Mesendoderm (in vitro differentiated cells): Measurements from ENCODE around the gene IFT57.

ENCODE experiments used
- DNase-seq: peaks from one replicate; pipeline ENCODE4 v3.0.0; 2013
- H2AK5ac ChIP-seq: 2 replicates; pipeline ENCODE4 v1.6.1; 2013; ENCODE audit warnings: low read length, inconsistent platforms
- H2BK120ac ChIP-seq: 2 replicates; pipeline ENCODE4 v1.6.1; 2013; ENCODE audit warnings: low read depth, mild to moderate bottlenecking, low read length, moderate library complexity, mixed read lengths
- H2BK15ac ChIP-seq: replicated peaks from 2 replicates; pipeline ENCODE4 v1.6.1; 2013; ENCODE audit warnings: low read depth, mild to moderate bottlenecking, moderate library complexity
- H2BK5ac ChIP-seq: 2 replicates; pipeline ENCODE4 v1.6.1; 2013; ENCODE audit warnings: low read length, inconsistent platforms
- H3K18ac ChIP-seq: 2 replicates; pipeline ENCODE4 v1.6.1; 2013; ENCODE audit warnings: mild to moderate bottlenecking, low read length, mixed read lengths
- H3K23ac ChIP-seq: one replicate; pipeline ENCODE4 v1.6.1; 2013; ENCODE audit warnings: low read length
- H3K27ac ChIP-seq: 2 replicates; pipeline ENCODE4 v1.5.1; 2013; ENCODE audit warnings: low read depth, mild to moderate bottlenecking, inconsistent platforms, low read length, moderate library complexity
- H3K27me3 ChIP-seq: 2 replicates; pipeline ENCODE4 v1.6.1; 2013; ENCODE audit warnings: low read length, control low read depth, mild to moderate bottlenecking, inconsistent platforms; ENCODE audit not compliant: insufficient read depth, poor library complexity
- H3K36me3 ChIP-seq: 2 replicates; pipeline ENCODE4 v1.6.1; 2013; ENCODE audit warnings: low read length, inconsistent platforms; ENCODE audit not compliant: control insufficient read depth, insufficient read depth
- H3K4ac ChIP-seq: one replicate; pipeline ENCODE4 v1.6.1; 2013; ENCODE audit warnings: low read depth, mild to moderate bottlenecking, low read length, moderate library complexity
- H3K4me1 ChIP-seq: 2 replicates; pipeline ENCODE4 v1.6.1; 2013; ENCODE audit warnings: low read depth, low read length, inconsistent platforms; ENCODE audit not compliant: control insufficient read depth
- H3K4me2 ChIP-seq: 2 replicates; pipeline ENCODE4 v1.6.1; 2013; ENCODE audit warnings: low read length
- H3K4me3 ChIP-seq: 2 replicates; pipeline ENCODE4 v1.5.1; 2013; ENCODE audit warnings: mild to moderate bottlenecking, low read length
- H3K56ac ChIP-seq: one replicate; pipeline ENCODE4 v1.6.1; 2013; ENCODE audit warnings: low read length
- H3K79me1 ChIP-seq: 2 replicates; pipeline ENCODE4 v1.6.1; 2013; ENCODE audit warnings: low read length, inconsistent platforms
- H3K79me2 ChIP-seq: 2 replicates; pipeline ENCODE4 v1.6.1; 2013; ENCODE audit warnings: mild to moderate bottlenecking, low read length; ENCODE audit not compliant: control insufficient read depth, insufficient read depth
- H3K9ac ChIP-seq: 2 replicates; pipeline ENCODE4 v1.6.1; 2013; ENCODE audit warnings: low read length, inconsistent platforms
- H4K5ac ChIP-seq: one replicate; pipeline ENCODE4 v1.6.1; 2013; ENCODE audit warnings: low read length
- H4K8ac ChIP-seq: one replicate; pipeline ENCODE4 v1.6.1; 2013; ENCODE audit warnings: low read depth, mild to moderate bottlenecking, control low read depth, low read length, moderate library complexity
- WGBS: extraction: QIAGEN DNeasy Blood & Tissue Kit; methylation state at CpG from one replicate; pipeline ENCODE4 v1.1.7; 2013; ENCODE audit warnings: low lambda C conversion rate, missing lambda C conversion rate; ENCODE audit not compliant: insufficient coverage; ENCODE audit errors: extremely low coverage; 5-methylcytosine and 5-hydroxymethylcytosine counted together

The IFT57 gene

DNA sequence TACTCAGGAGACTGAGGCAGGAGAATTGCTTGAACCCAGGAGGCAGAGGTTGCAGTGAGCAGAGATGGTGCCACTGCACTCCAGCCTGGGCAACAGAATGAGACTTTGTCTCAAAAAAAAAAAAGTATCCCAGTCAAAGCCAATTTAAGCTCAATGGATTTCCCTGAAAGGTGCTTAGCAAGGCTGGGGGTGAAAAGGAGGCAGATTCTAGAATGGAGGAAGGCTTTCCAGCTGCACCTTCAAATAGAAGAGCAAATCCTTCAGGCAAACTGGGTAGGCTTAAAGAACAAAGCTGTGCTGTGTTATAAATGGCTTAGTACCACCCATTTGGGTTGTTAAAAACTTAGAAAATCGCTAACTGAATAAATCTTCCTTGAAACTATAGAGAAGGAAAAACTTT lies 3.0 kb upstream of the IFT57 start:
- H3K4ac ChIP-seq, result no peak overlapping the region
- H3K36me3 ChIP-seq, result no peaks in the 10 kb centered on the region
- no peak overlapping the region for H4K5ac ChIP-seq
- no peaks in the 10 kb centered on the region for H3K27me3 ChIP-seq
- no peak overlapping the region for H3K4me2 ChIP-seq
- no peak overlapping the region for H2AK5ac ChIP-seq
- H3K4me3 ChIP-seq, result no peak overlapping the region
- no peak overlapping the region for H2BK5ac ChIP-seq
- H3K27ac ChIP-seq, result no peak overlapping the region
- no peak overlapping the region for H3K9ac ChIP-seq
- H2BK120ac ChIP-seq, result no peak overlapping the region
- H3K79me1 ChIP-seq, result no peaks in the 10 kb centered on the region
- WGBS, result no CpG with 5 or more reads among the region's 1 CpG
- H2BK15ac ChIP-seq, result no peak overlapping the region
- no peaks in the 10 kb centered on the region for H3K79me2 ChIP-seq
- H3K56ac ChIP-seq, result no peak overlapping the region
- DNase-seq, result no peak
- no peak overlapping the region for H3K18ac ChIP-seq
- H3K23ac ChIP-seq, result no peak overlapping the region
- no peaks in the 10 kb centered on the region for H3K4me1 ChIP-seq
- no peak overlapping the region for H4K8ac ChIP-seq

GRCh38 chr3:108223928-108224327 lies 1.7 kb upstream of the IFT57 start:
- Histone ChIP-seq H3K4ac (no peak overlapping the region), H3K18ac (no peak overlapping the region), H2AK5ac (no peak overlapping the region), H3K23ac (no peak overlapping the region), H4K8ac (no peak overlapping the region), H3K9ac (no peak overlapping the region), H3K4me2 (no peak overlapping the region), H3K4me1 (no peaks in the 10 kb centered on the region), H3K27ac (no peak overlapping the region), H3K79me1 (no peaks in the 10 kb centered on the region), H3K4me3 (no peak overlapping the region), H3K36me3 (no peaks in the 10 kb centered on the region), H4K5ac (no peak overlapping the region), H2BK5ac (no peak overlapping the region), H2BK120ac (no peak overlapping the region), H2BK15ac (no peak overlapping the region), H3K27me3 (no peaks in the 10 kb centered on the region), H3K79me2 (no peaks in the 10 kb centered on the region), H3K56ac (no peak overlapping the region)
- DNase-seq, result no peak
- no CpG with 5 or more reads among the region's 4 CpGs for WGBS

DNA sequence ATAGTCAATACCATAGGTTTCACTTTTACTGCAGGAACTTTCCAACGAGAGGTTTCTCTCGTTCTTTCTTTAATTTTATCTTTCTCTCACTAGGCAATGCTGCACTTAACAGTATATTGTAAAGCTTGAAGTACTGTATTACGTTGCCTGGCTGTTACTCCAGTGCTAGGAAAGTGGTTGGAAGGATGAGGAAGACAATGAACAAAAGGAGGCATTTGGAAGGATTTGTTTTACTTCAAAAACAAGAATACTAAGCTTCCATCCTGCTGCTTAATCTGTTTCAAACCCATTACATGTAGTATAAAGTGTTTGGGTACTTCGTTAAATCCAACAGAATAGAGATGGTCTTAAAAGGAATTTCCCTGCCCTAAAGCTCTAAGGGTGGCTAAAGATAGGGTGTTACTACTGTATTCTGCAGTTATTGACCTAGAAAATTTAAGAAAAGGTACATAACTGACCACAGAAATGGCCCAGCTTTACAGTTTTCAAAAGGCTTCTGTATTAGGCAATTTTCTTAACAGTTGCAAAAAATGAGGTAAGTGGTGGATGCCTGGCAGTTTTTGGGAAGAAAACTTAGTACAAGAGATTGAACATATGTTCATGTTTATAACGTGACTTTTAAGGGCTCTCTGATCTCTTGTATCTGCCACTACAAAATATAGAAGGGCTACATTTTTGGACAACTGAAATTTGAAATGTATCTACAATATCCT lies 785 bp upstream of the IFT57 start:
- no peaks in the 10 kb centered on the region for H3K27me3 ChIP-seq
- no peak overlapping the region for H3K4me2 ChIP-seq
- no peak overlapping the region for H3K27ac ChIP-seq
- H3K36me3 ChIP-seq, result no peaks in the 10 kb centered on the region
- H3K18ac ChIP-seq, result no peak overlapping the region
- H3K79me2 ChIP-seq, result no peaks in the 10 kb centered on the region
- no peak overlapping the region for H4K8ac ChIP-seq
- no CpG with 5 or more reads among the region's 5 CpGs for WGBS
- no peaks in the 10 kb centered on the region for H3K4me1 ChIP-seq
- H2BK15ac ChIP-seq, result no peak overlapping the region
- no peak overlapping the region for H3K4me3 ChIP-seq
- no peak overlapping the region for H2BK120ac ChIP-seq
- no peak overlapping the region for H4K5ac ChIP-seq
- H2AK5ac ChIP-seq, result no peak overlapping the region
- H3K23ac ChIP-seq, result no peak overlapping the region
- no peak overlapping the region for H3K9ac ChIP-seq
- H3K4ac ChIP-seq, result no peak overlapping the region
- H3K79me1 ChIP-seq, result no peaks in the 10 kb centered on the region
- peak; percentile 11 for DNase-seq
- H3K56ac ChIP-seq, result no peak overlapping the region
- H2BK5ac ChIP-seq, result no peak overlapping the region

GRCh38 chr3:108221393-108221792 lies 831 bp downstream of the IFT57 start:
- Histone ChIP-seq H3K23ac (no peak overlapping the region), H3K4me1 (no peaks in the 10 kb centered on the region), H3K36me3 (no peaks in the 10 kb centered on the region), H3K79me2 (no peaks in the 10 kb centered on the region), H3K4me2 (peak overlapping the region; percentile 25), H3K27ac (no peak overlapping the region), H3K56ac (no peak overlapping the region), H2BK120ac (no peak overlapping the region), H2BK15ac (no peak overlapping the region), H4K8ac (no peak overlapping the region), H3K79me1 (no peaks in the 10 kb centered on the region), H3K4ac (no peak overlapping the region), H4K5ac (no peak overlapping the region), H3K9ac (peak overlapping the region; percentile 70), H3K18ac (no peak overlapping the region), H3K27me3 (no peaks in the 10 kb centered on the region), H3K4me3 (no peak overlapping the region), H2AK5ac (no peak overlapping the region), H2BK5ac (no peak overlapping the region)
- no CpG with 5 or more reads among the region's 6 CpGs for WGBS
- DNase-seq, result peak; percentile 8

DNA sequence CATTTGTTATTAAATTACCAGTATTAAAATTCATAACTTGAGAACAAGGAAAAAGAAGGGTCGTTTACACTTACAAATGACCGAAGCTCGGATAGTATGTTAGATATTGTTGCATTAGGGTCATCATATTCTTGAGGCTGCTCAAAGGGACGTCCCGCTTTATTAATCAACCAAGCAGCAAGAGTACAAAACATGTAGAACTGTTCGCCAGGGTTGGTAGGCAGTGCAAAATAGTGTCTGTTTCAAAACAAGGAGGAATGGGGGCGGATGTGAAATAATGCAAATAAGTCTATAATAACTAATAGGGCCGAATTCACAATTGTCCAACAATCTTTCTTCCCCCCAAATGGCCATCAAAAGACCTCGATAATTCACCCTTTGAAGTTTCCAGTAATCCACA lies 2.9 kb downstream of the IFT57 start:
- no peak overlapping the region for H2BK5ac ChIP-seq
- H2AK5ac ChIP-seq, result no peak overlapping the region
- H4K8ac ChIP-seq, result no peak overlapping the region
- H3K4ac ChIP-seq, result no peak overlapping the region
- no peak overlapping the region for H3K27ac ChIP-seq
- H3K4me3 ChIP-seq, result no peak overlapping the region
- no peak overlapping the region for H3K18ac ChIP-seq
- H3K23ac ChIP-seq, result no peak overlapping the region
- H4K5ac ChIP-seq, result no peak overlapping the region
- no peak for DNase-seq
- H3K56ac ChIP-seq, result no peak overlapping the region
- H3K79me2 ChIP-seq, result no peaks in the 10 kb centered on the region
- H3K27me3 ChIP-seq, result no peaks in the 10 kb centered on the region
- H2BK120ac ChIP-seq, result no peak overlapping the region
- H3K36me3 ChIP-seq, result no peaks in the 10 kb centered on the region
- WGBS, result no CpG with 5 or more reads among the region's 9 CpGs
- H3K4me2 ChIP-seq, result no peak overlapping the region
- no peaks in the 10 kb centered on the region for H3K4me1 ChIP-seq
- no peak overlapping the region for H2BK15ac ChIP-seq
- H3K79me1 ChIP-seq, result no peaks in the 10 kb centered on the region
- H3K9ac ChIP-seq, result no peak overlapping the region

DNA sequence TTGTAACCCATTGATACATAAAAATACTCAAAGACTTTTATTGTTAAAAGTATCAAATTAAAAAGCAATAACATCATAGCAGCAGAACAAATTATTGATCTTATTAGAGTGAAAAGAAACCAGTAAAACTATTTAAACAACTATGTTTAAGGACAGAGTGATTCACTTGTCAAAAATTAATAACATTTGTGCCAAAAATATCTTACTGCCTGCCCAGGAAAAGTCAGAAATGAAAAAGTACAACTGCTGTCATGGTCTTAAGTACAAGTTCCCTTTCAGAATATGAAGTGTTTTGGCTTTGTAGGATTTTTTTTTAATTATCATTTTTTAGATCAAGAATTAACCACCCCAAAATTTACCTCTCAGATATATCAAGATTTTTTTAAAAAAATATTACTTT lies 3.4 kb downstream of the IFT57 start:
- H3K56ac ChIP-seq, result no peak overlapping the region
- no peak overlapping the region for H3K18ac ChIP-seq
- no peaks in the 10 kb centered on the region for H3K27me3 ChIP-seq
- H2BK5ac ChIP-seq, result no peak overlapping the region
- H3K4me2 ChIP-seq, result no peak overlapping the region
- no peaks in the 10 kb centered on the region for H3K79me2 ChIP-seq
- no peak overlapping the region for H2BK120ac ChIP-seq
- H3K27ac ChIP-seq, result no peak overlapping the region
- no peak overlapping the region for H3K23ac ChIP-seq
- no peak overlapping the region for H3K4ac ChIP-seq
- DNase-seq, result no peak
- H3K4me1 ChIP-seq, result no peaks in the 10 kb centered on the region
- no peak overlapping the region for H2AK5ac ChIP-seq
- no peak overlapping the region for H4K5ac ChIP-seq
- H3K79me1 ChIP-seq, result no peaks in the 10 kb centered on the region
- no peak overlapping the region for H3K9ac ChIP-seq
- H3K4me3 ChIP-seq, result no peak overlapping the region
- no peak overlapping the region for H4K8ac ChIP-seq
- no peak overlapping the region for H2BK15ac ChIP-seq
- no peaks in the 10 kb centered on the region for H3K36me3 ChIP-seq
